NCI-H82 (cell line): ENCODE data around the gene PHACTR3.

Source experiments
- DNase-seq: peaks from one replicate; lab custom pipeline; 2025; lab: John Stamatoyannopoulos, UW

The PHACTR3 gene

DNA sequence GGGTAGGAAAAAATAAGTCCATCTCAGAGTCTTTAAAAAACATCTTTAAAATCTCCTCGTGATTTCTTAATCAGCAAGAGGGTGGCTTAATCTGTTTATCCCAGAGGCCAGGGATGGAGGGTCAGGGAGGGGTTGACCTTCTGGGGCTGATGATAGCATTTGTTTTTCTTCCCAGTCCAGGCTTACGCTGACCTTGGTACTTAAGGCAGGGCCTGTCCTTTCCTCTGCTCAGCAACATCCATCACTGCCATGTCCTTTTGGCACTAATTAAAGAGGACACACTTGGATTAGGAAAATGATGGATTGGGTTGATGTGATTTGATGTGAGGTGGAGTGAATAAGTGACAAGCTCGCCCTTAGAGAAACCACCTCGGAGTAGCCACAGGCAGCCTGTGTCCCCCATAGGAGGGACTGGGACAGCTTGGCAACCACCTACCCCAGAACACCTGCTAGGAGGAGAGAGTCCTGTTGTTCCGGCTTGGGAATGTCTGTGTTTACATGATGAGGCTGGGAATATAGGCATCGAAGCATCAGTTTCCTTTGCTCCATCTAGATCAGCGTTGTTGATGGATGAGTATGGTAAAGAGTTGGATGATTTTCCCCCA is 44.2 kb downstream of the PHACTR3 start:
- no peak for DNase-seq

DNA sequence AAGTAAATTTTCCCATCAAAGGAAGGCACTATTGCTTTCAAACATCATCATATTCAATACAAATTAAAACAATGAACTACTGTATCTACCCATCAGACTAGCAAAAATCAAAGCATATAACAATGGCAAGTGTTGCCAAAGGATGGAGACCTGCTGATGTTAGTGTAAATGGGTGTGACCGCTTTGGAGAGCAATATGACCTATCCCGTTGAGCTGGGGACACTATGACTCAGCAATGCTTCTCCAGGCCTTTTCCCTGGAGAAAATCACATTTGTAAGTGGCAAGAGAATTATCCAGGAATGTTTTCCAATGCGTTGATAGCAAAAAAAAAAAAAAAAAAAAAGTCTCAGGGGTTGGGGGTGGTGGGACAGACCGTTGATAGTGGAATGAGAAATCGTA is 46.1 kb downstream of the PHACTR3 start:
- no peak for DNase-seq

DNA sequence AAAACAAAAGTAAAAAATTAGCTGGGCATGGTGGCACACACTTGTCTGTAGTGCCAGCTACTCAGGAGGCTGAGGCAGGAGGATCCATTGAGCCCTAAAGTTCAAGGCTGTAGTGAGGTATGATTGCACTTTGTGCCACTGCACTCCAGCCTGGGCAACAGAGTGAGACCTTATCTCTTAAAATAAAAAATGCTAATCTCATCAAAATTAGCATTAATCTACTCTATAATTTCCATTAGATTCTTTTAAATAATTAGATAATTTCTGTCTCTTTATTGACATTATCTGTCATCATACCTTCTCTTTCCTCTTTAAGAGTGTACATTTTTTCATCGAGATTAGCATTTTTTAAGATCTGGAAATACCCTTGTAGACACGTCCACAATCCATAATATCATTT is 48.0 kb downstream of the PHACTR3 start:
- no peak for DNase-seq

DNA sequence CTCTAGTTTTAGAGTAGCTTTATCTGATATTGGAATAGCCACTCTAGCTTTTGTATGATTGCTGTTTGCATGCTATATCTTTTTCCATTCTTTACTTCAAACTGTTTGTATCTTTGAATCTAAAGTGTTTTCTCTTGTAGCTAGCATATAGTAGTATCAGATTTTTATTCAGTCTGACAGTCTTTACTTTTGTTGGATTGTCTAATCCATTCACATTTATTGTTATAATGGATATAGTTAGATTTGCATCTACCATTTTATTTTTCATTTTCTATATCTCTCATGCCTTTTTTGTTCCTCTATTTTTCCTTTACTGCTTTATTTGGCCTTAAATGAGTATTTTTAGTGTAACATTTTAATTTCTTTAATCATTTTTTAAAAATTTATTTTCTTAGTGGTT is 52.1 kb downstream of the PHACTR3 start:
- DNase-seq = no peak

DNA sequence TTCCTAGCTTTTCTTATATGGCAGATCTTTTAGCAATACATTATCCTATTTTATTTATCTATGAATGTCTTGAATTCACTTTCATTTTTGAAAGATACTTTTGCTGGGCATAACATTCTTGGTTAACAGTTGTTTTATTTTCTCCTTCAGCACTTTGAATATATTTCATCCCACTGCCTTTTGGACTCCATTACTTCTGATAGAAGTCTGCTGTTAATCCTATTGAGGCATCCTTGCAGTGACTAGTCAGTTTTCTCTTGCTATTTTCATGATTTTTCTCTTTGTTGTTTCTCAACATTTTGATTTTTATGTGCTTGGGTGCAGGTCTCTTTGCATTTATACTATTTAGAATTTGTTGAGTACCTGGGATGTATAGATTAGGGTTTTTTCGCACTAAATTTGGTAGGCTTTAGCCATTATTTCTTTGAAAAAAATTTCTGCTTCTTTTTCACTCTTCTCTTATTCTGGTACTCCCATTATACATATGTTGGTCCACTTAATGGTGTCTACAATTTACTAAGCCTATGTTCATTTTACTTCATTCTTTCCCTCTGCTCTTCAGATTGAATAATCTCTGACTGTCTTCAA is 53.2 kb downstream of the PHACTR3 start:
- no peak for DNase-seq

DNA sequence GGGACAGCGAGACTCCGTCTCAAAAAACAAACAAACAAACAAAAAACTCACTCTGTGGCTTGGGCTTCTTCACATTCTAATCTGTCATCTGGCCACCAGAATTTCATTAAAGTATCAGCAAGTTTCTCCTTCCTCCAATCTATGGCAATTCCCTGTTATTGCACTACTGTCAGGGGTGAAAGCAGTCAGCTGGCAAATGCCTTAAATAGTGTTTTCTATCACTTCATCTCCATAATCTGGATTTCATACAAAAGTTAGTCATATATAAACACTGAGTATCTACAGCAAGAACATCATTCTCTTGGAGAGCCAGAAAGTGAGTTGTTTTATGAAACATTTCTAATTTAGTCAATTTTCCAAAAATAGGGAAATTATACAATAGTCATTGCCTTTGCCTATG is 56.1 kb downstream of the PHACTR3 start:
- no peak for DNase-seq

DNA sequence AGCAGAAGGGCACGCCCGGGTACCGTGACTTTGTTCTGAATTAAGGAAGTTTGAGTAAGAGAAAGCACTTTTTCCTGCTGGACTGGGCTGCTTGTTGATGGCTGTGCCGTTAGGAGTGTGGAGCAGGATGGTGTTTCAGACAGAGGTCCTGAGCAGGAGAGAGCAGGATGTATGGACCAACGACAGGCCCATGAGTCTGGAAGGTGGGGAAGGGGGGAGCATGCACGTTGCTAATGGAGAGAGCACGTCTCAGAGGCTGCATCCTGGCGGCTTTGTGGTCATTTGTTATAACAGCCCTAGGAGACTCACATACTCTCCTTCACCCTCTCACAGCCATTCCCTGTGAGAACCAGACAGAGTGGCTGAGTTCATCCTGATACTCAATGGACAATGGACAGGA is 56.8 kb downstream of the PHACTR3 start:
- no peak for DNase-seq

DNA sequence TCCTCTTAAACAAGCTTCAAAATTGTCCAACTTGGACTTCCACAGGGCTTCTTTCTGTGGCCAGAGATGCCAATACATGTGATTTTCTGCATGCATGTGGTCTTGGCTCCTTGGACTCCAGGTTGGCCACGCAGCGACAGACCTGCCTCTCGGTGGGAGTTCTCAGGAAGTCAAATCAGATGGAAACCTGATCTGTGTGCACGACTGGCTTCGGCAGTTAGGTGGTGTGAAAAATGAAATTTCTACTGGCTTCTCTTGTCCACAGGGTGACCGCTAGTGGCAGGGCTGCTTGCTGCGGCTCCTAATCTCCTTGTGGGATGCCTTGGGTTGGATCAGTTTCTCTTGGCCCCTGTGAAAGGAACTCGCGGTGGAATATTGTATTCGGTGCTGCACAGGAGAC is 57.3 kb downstream of the PHACTR3 start:
- DNase-seq = no peak

DNA sequence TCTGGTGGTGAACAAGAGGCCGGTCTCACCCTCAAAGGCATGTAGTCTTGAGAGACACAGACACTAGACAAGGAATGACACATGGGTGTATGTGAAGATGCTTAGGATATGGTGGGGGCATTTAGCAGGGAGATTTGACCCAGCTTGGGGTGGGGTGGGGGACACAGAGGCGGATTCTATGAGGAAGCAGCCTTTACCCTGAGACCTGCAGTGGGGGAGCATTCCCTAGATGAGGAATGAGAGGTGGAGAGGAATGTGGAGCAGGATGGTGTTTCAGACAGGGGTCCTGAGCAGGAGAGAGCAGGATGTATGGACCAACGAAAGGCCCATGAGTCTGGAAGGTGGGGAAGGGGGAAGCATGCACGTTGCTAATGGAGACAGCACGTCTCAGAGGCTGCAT is 57.8 kb downstream of the PHACTR3 start:
- no peak for DNase-seq

DNA sequence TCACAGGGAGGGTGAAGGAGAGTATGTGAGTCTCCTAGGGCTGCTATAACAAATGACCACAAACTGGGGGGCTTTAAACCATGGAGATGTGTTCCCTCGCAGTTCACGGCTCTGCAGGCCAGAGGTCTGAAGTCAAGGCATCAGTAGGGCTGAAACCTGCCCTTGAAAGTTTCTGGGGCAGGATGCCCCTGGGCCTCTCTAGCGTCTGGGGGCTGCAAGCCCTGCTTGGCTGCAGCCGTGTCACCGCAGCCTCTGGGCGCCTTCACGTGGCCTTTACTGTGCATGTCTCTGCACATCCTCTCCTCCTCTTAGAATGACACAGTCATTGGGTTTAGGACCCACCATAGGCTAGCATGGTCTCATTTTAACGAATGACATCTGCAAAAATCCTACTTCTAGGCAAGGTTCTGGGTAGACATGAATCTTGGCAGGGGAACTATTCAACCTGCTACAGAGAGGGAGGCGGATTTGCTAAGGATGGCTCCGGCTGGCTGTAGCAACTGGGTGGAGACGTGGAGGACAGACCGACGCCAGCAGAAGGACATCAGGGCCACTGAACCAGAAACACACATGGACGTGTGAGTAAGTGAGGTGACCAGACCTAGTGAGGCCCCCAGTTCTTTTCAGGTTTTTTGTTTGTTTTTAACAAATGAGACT is 58.6 kb downstream of the PHACTR3 start:
- DNase-seq = no peak

DNA sequence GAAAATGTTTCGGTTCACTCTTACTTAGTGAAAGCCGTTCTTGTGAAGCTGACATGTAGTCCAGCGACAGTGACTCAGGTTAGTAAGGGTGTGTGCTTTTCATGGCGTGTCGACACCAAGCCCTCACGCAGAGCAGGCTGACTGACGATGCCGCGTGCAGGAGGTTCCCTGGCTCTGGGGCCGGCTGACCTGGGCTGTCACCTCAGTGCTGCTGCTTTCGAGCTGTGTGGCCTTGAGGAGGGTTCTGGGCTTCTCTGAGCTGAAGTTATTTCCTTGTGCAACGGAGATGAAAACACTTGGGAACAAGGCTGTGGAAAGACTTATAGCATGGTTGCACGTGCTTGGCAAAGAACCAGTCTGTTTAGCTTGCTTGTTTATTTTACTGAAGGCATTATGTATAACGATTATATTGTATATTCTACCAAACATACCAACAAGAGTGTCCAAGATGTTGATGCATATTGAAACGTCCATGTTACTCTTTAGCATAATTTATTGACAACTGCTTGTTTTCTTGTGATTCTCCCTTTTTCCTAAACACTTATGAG is 59.2 kb downstream of the PHACTR3 start:
- DNase-seq = no peak

DNA sequence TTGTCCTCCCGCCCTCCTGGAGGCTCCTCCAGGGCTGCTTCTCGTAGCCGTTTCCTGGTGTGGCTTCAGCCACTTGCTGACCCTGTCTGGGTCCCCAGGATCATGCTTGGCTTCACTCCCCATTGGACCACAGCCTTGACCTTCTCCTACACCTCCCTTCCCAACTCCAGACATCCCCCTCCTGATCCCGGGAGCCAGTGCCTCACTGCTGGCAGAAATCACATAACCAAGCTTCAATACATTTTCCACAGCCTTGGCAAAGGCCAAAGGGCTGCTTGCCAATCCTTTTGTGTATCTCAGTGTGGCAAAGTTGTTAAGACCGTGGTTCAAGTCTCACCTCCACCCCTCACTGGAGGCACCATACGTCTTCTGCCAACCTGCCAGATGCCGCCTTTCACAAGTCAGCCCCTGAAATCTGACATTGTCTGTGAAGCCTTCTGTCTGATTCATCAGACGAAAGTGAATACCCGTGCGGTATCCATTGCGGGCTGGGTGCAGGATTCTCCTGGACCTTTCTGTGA is 60.1 kb downstream of the PHACTR3 start:
- DNase-seq = no peak

DNA sequence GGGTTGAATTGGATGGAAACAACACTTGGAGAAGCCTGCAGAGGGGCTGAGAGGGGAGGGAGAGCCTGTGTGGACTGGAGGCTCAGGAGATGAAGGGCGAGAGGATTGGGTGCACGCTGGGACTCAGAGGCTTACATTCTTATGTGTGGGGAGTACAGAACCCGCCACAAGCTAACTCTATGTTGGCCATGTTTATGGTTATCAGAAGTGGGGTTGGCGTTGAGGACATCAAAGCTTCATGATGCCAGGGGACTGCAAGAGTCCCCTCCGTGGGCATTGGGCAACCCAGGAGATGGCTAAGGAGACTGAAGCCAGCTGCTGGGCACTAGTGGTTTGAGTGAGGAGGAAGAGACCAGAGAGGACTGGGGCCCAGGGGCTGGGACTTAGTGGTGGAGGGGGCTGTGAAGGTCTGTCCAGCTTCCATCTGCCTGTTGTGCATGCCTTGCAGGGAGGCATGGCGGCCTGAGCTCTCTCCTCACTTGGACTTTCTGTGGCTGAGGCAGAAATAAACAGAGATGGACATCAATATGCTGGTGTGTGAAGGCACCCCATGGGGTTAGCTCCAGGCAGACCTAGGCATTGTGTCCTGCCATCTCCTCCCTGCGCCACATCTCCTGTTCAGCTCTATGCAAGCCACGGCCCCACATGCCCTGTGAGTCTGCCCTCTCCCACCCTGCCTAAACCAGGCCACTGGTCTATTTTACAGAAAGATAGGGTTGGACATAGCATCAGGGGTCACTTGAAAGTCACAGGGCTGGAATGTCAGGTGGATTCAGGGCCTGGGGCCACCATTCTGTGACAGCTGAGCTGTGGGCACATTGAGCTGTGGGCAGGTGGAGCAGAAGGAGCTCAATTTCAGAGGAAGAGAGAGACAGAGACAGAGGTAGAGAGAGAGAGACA is 61.6 kb downstream of the PHACTR3 start:
- DNase-seq = no peak

DNA sequence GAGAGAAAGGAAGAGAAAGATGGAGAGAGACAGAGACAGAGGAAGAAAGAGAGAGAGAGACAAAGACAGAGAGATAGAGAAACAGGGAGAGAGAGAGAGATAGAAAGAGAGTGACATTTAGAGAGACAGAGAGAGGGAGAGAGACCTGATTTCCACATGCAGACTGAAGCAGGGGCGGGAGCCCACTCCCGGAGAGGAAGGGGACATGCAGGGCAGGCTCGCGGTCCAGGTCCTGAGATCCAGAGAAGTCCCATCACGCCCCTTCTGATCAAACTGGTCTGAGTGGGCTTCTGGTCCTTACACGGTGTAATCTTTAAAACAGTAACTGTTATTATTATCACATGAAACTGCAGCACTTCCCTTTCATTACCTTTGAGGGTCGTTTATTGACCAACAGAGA is 62.2 kb downstream of the PHACTR3 start:
- no peak for DNase-seq

DNA sequence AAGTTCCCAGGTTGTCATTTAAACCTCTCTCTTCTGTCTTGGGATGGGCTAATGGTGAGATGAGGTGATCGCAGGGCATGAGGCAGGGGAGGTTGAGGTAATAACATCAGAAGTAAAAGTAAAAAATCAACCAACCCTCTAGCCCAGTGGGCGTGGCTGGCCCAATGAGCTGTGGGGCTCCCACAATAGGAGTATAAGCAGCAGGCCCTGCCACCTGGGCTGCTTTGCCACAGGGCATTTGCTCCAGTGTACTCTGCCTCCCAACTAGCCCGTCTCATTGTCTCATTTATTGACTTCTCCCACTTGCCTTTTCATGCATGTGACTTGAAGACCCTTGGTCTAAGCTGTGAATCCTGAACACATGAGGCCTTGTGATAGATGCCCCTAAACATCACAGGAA is 62.8 kb downstream of the PHACTR3 start:
- DNase-seq = no peak

DNA sequence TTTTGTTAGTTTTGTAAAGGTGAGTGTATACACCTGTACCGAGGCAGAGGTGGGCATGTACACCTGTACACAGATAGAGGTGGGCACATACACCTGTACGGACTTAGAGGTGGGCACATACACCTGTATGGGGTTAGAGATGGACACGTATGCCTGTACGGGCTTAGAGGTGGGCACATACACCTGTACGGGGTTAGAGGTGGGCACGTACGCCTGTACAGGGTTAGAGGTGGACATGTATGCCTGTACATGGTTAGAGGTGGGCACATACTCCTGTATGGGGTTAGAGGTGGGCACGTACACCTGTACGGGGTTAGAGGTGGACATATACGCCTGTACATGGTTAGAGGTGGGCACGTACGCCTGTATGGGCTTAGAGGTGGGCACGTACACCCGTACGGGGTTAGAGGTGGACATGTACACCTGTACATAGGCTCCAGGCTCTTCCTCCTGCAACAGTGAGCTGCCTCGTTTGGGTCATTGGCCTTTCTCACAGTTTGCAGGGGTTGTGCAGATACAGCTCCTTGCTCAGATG is 63.7 kb downstream of the PHACTR3 start:
- DNase-seq = no peak

DNA sequence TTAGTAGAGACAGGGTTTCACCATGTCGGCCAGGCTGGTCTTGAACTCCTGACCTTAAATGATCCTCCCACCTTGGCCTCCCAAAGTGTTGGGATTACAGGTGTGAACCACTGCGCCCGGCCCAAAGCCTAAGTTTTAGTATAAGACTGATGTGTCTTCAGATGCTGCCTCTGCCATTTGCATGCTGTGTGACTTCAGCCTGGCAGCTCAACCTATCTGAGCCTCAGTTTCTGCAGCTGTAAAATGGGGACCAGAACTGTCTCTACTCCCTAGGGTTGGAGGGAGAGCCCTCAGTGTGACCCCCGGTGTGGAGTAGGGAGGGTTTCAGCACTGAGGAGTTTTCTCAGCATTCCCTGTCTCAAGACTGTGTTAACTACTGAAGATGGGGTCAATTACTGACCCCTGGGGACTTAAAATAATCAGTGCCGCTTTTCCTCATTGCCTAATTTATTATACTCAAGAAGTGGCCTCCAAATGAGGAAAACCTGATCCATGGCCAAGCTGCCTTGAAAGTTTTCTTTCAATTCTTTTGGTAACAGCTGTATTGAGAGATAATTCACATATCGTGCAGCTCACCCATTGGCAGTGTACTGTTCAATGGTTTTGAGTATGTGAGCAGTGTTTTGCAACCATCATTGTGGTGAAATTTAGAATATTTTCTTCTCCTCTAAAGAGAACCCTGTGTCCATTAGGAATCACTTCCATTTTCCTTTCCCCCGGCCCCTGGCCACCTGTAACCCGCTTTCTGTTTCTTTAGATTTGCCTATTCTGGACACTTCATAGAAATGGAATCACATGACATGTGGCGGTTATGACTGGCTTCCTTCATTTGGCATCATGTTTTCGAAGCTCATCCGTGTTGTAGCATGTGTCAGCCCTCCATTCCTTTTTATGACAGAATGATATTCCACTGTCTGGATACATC is 64.8 kb downstream of the PHACTR3 start:
- DNase-seq = no peak

DNA sequence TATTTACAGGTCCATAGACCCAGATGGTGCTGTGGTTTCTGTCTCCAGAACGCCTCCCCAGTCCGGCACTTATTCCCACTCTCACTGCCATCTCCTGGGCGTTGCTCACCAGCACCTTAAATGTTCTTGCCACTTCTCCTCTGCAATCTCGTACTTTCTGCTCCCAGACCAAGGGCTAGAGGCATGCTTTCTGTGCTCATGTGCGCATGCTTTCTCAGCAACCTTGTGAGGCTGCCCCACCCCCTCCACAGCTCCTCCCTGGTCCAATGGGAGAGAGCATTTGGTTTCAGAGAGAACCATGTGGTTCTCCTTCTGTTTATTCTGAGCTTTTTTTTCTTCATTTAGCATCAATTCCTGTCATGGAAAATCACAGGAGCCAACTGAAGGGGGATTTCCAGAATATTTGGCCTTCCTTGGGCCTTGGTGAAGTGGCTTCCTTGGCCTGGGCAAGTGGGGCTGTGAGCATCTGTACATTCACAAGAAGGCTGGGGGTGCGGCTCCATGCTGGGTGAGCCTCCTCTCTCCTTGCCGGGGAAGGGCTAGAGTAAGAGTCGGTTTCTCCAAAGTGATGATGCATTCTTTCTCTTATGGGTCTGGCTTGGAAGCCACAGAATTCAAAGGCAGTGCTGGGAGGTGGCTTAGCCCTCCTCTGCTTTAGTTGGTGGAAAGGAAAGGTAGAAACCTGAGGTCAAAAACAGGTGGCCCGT is 66.6 kb downstream of the PHACTR3 start:
- no peak for DNase-seq

DNA sequence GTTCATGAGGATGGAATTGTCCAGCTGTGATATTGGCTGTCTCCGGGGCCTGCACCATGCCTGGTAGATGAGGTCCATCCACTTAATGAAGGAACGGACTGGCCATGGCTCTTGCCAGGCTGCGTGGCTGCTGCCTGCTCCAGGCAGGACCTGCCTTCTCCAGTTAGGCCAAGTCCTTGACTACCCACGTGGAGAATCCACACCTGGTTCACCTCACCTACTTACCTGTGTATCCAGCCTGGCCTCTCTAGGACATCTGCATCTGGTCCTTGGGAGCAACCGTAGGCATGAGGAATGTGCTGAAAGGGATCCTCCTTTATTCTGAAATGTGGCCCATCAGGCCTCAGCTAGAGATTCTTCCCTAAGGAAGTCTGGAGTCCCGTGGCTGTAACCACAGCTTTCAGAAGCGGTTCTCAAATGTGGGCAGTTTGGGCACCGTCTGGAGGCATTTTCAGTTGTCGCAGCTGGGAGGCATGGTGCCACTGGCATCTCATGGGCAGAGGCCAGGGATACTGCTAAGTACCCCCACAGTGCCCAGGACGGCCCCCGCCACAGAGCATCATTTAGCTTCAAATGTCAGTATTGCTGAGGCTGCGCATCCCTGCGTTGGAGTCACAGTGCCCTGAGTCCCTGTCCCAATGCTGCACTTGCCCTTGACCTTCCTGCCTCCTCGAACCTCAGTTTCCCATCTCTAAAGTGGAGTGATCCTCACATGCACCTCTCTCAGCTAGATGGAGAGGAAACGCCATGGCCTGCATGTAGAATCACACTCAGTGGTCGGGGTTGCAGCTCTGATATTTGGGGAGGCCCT is 67.5 kb downstream of the PHACTR3 start:
- no peak for DNase-seq
